Retinal pigment epithelial cell (primary cell): Measurements from ENCODE around the gene CRELD2.

Experiments
- DNase-seq: peaks from one replicate; pipeline ENCODE4 v3.0.0-alpha.2; 2010; ENCODE audit warnings: low read depth
- H3K4me3 ChIP-seq: 2 replicates; pipeline ENCODE4 v1.5.1; 2011; ENCODE audit warnings: mild to moderate bottlenecking, low read length, control low read depth, moderate library complexity
- CTCF ChIP-seq: conservative IDR thresholded peaks from 2 replicates; pipeline ENCODE4 v1.5.1; 2011; ENCODE audit warnings: low read depth, low read length, control low read depth, inconsistent platforms

Gene CRELD2

GRCh38 chr22:49930596-49931412 lies 12.4 kb downstream of the CRELD2 start:
- no peak for DNase-seq
- peak; percentile 75 for TF ChIP-seq CTCF
- no peak overlapping the region for H3K4me3 ChIP-seq

- no peak for TF ChIP-seq CTCF
- no peak overlapping the region for H3K4me3 ChIP-seq
Observed at GRCh38 chr22:49933236-49934159, 15.1 kb downstream of the CRELD2 start.

GRCh38 chr22:49934160-49934890 lies 15.9 kb downstream of the CRELD2 start:
- no peak for TF ChIP-seq CTCF
- H3K4me3 ChIP-seq, result peak overlapping the region; percentile 8
- DNase-seq, result peak; percentile 65

More at GRCh38 chr22:49933236-49934159, 15.1 kb downstream of the CRELD2 start:
- no peak for DNase-seq

GRCh38 chr22:49934891-49935557 lies 16.6 kb downstream of the CRELD2 start:
- DNase-seq, result no peak
- H3K4me3 ChIP-seq, result peak overlapping the region; percentile 8
- no peak for TF ChIP-seq CTCF

GRCh38 chr22:49935561-49935960 lies 17.1 kb downstream of the CRELD2 start:
- H3K4me3 ChIP-seq, result no peak overlapping the region
- no peak for TF ChIP-seq CTCF
- DNase-seq, result no peak
